PFSK-1 (cell line): Measurements from ENCODE around the gene PLXNA3.

Experiments
- FOXP2 ChIP-seq: optimal IDR thresholded peaks from 2 replicates; pipeline ENCODE3; 2011; ENCODE audit warnings: borderline replicate concordance, control low read depth, inconsistent platforms; ENCODE audit not compliant: insufficient read depth; ENCODE audit errors: extremely low read length, extremely low read depth
- POLR2AphosphoS5 ChIP-seq: IDR thresholded peaks from 2 replicates; pipeline ENCODE4 v1.6.1; 2012; ENCODE audit warnings: low read depth, mild to moderate bottlenecking, control low read depth, low read length, moderate library complexity
- REST ChIP-seq, 2 experiments: IDR thresholded peaks; 2 replicates each; pipeline versions ENCODE4 v1.6.1 to v1.8.0; 2011 to 2012; ENCODE audit warnings: low read depth in 2 of 2, low read length in 2 of 2, control low read depth in 1 of 2, inconsistent platforms in 1 of 2, mild to moderate bottlenecking in 1 of 2, moderate library complexity in 1 of 2; ENCODE audit not compliant: insufficient read depth in 1 of 2
- SIN3A ChIP-seq: IDR thresholded peaks from 2 replicates; pipeline ENCODE4 v1.6.1; 2012; ENCODE audit warnings: mild to moderate bottlenecking, low read length, moderate library complexity, borderline replicate concordance; ENCODE audit not compliant: insufficient read depth
- TAF1 ChIP-seq: IDR thresholded peaks from 2 replicates; pipeline ENCODE4 v1.6.1; 2012; ENCODE audit warnings: low read length, control low read depth, borderline replicate concordance; ENCODE audit not compliant: insufficient read depth

The PLXNA3 gene

GRCh38 chrX:154525606-154526490 lies 67.8 kb downstream of the PLXNA3 start:
- TF ChIP-seq SIN3A (no peak), POLR2AphosphoS5 (no peak), FOXP2 (no peak), REST (IDR thresholded peaks at IDR 0.05; ENCODE audit: insufficient read depth in 1 of 2, low read depth in 2 of 2, low read length in 2 of 2) (no peak), TAF1 (no peak)

- TF ChIP-seq POLR2AphosphoS5 = peak; percentile 61; the same call in 1 of the 2 replicates
- 0 out of 2 replicates have a peak, but pooled peaks have one; percentile 44 for TF ChIP-seq TAF1
- no peak for TF ChIP-seq REST (IDR thresholded peaks at IDR 0.05; ENCODE audit: insufficient read depth in 1 of 2, low read depth in 2 of 2, low read length in 2 of 2)
- peak; percentile 25; the same call in 1 of the 2 replicates for TF ChIP-seq SIN3A
- no peak for TF ChIP-seq FOXP2
Observed at GRCh38 chrX:154526901-154527675, 69.0 kb downstream of the PLXNA3 start.
